ENCODE measurements around the gene PCLO. TPM values are rescaled to one million over a fixed set of nuclear protein-coding genes. Genes with fewer than 3 reads are reported as not detected.

Gene PCLO
- total and polyA plus RNA-seq, 2 of the 4 experiments (the other 2 are of a cell fraction): under 0.01 to 0.05 TPM

GRCh38 chr7:83038787-83039186 is 123.9 kb downstream of the PCLO start:
- ATAC-seq (ENCODE audit: low read depth) (no peak), DNase-seq (no peak)
- H2BK120ac ChIP-seq (ENCODE audit: low read depth, low read length): no peak overlapping the region
- H2BK20ac ChIP-seq (ENCODE audit: low read depth, low read length): no peak overlapping the region
- no peak overlapping the region for H3K4me2 ChIP-seq (ENCODE audit: low read depth, low read length)
- in situ Hi-C loops (cut with MboI; ENCODE audit: low sequenced_read_pairs): no loop called here
- ChIA-PET CTCF (no interaction called here), POLR2A (ENCODE audit: unreplicated experiment) (no interaction called here)
- no peaks in the 10 kb centered on the region for H3K9me3 ChIP-seq (ENCODE audit: control insufficient read depth, insufficient read depth, low read length)
- no peak overlapping the region for H2BK5ac ChIP-seq (ENCODE audit: low read depth, low read length, poor library complexity, severe bottlenecking)
- H2AK9ac ChIP-seq (replicated peaks; ENCODE audit: low read depth, low read length, poor library complexity): no peak overlapping the region
- H3K14ac ChIP-seq (replicated peaks; ENCODE audit: low read depth, low read length): no peak overlapping the region
- no peaks in the 10 kb centered on the region for H3K9me1 ChIP-seq (ENCODE audit: insufficient read depth, low read length)
- H3K4ac ChIP-seq (ENCODE audit: low read depth, low read length): no peak overlapping the region
- H3K56ac ChIP-seq (ENCODE audit: extremely low read depth, insufficient read depth, low read length): no peak overlapping the region
- WGBS, 2 experiments (ENCODE audit: extremely low coverage in 2 of 2, insufficient read length in 1 of 2): no CpG with 5 or more reads among the region's 1 CpG
- intact Hi-C loops (cut with micrococcal nuclease): no loop called here
- no peaks in the 10 kb centered on the region for H4K20me1 ChIP-seq (ENCODE audit: insufficient read depth, low read length)
- no peak overlapping the region for H4K91ac ChIP-seq (ENCODE audit: insufficient read depth, low read depth, low read length)
- no peaks in the 10 kb centered on the region for H3K79me1 ChIP-seq (ENCODE audit: low read depth in 1 of 2, low read length in 2 of 2)
- no peak overlapping the region for H3K9ac ChIP-seq (ENCODE audit: low read depth, low read length)
- H3K18ac ChIP-seq (ENCODE audit: low read depth, low read length): no peak overlapping the region
- TF ChIP-seq MXI1 (IDR thresholded peaks at IDR 0.05; ENCODE audit: borderline replicate concordance, low read depth, low read length): no peak
- TF ChIP-seq POLR2A (IDR thresholded peaks at IDR 0.05; ENCODE audit: low read depth, low read length): no peak
- no peak for TF ChIP-seq CTCF (conservative IDR thresholded peaks at IDR 0.05; ENCODE audit: low read depth, low read length)
- TF ChIP-seq CEBPB (IDR thresholded peaks at IDR 0.05; ENCODE audit: low read depth, low read length): no peak
- TF ChIP-seq MAFK (IDR thresholded peaks at IDR 0.05; ENCODE audit: low read depth, low read length): no peak
- no peak for TF ChIP-seq CHD1 (IDR thresholded peaks at IDR 0.05; ENCODE audit: low read depth, low read length)
- TF ChIP-seq RCOR1 (IDR thresholded peaks at IDR 0.05; ENCODE audit: insufficient replicate concordance, low read length): no peak
- dilution Hi-C loops (cut with HindIII; ENCODE audit: low sequenced_read_pairs, unreplicated experiment): no loop called here
- H3K4me3 ChIP-seq (ENCODE audit: insufficient read depth, low read depth, low read length): no peak overlapping the region
- no peak overlapping the region for H2AFZ ChIP-seq (replicated peaks; ENCODE audit: low read length, poor library complexity)
- no peak overlapping the region for H2AK5ac ChIP-seq (ENCODE audit: low read depth, low read length)
- H3K4me1 ChIP-seq (ENCODE audit: control insufficient read depth, insufficient read depth, low read length): no peaks in the 10 kb centered on the region
- no TSS peak for BruUV-seq (replicated peaks)
- H2BK15ac ChIP-seq (ENCODE audit: low read depth, low read length): no peak overlapping the region
- no peak overlapping the region for H3K27ac ChIP-seq (ENCODE audit: insufficient read depth, low read length)
- no peak overlapping the region for H3K23ac ChIP-seq (ENCODE audit: low read depth, low read length)
- no peak overlapping the region for H4K8ac ChIP-seq (ENCODE audit: low read depth in 2 of 2, low read length in 2 of 2)
- H3K27me3 ChIP-seq (ENCODE audit: control insufficient read depth, insufficient read depth, low read length): no peaks in the 10 kb centered on the region
- H4K5ac ChIP-seq (ENCODE audit: low read depth, low read length): no peak overlapping the region
- no peaks in the 10 kb centered on the region for H3K36me3 ChIP-seq (ENCODE audit: control insufficient read depth, insufficient read depth, low read length)
